GM04504 (cell line): ENCODE data around the gene AREL1.

ENCODE experiments used
- DNase-seq: peaks from one replicate; pipeline ENCODE4 v3.0.0-alpha.2; 2012; ENCODE audit warnings: low read depth

The AREL1 gene

GRCh38 chr14:74611650-74612349, 101.1 kb downstream of the AREL1 start, which contains the start of gene LTBP2:
TSS of gene LTBP2 (minus strand) at chr14:74612237. CDS start at chr14:74611944, 293 bp downstream.
- no peak for DNase-seq
